Mesodermal cell (in vitro differentiated cells): ENCODE measurements around the gene CNOT6L.

Source experiments
- H3K27ac ChIP-seq: 2 replicates; pipeline ENCODE4 v1.7.0; 2013; ENCODE audit warnings: mild to moderate bottlenecking, low read depth, low read length, moderate library complexity; ENCODE audit not compliant: severe bottlenecking
- H3K36me3 ChIP-seq: 2 replicates; pipeline ENCODE4 v1.7.1; 2013; ENCODE audit warnings: mild to moderate bottlenecking, low read length, moderate library complexity; ENCODE audit not compliant: control insufficient read depth, insufficient read depth
- H3K4me1 ChIP-seq: one replicate; pipeline ENCODE4 v1.7.1; 2013; ENCODE audit warnings: mild to moderate bottlenecking, low read length; ENCODE audit not compliant: insufficient read depth, control insufficient read depth, poor library complexity, severe bottlenecking
- H3K4me3 ChIP-seq: 2 replicates; pipeline ENCODE4 v1.7.0; 2013; ENCODE audit warnings: low read length, control low read depth, mild to moderate bottlenecking; ENCODE audit not compliant: insufficient read depth, poor library complexity, severe bottlenecking; ENCODE audit errors: extremely low read depth
- H3K9me3 ChIP-seq: 2 replicates; pipeline ENCODE4 v1.7.1; 2013; ENCODE audit warnings: mild to moderate bottlenecking, low read length, moderate library complexity; ENCODE audit not compliant: control insufficient read depth
- WGBS, 2 experiments: methylation state at CpG; one replicate each; pipeline ENCODE4 v1.1.5; 2013; ENCODE audit warnings: missing lambda C conversion rate in 2 of 2; ENCODE audit not compliant: insufficient coverage in 2 of 2; 5-methylcytosine and 5-hydroxymethylcytosine counted together

CNOT6L gene

GRCh38 chr4:77820649-77821561 lies 1.7 kb upstream of the CNOT6L start:
- 46 to 80% methylated on average over 3 to 5 of the region's 14 CpGs for WGBS, 2 experiments
- no peaks in the 10 kb centered on the region for H3K9me3 ChIP-seq
- H3K36me3 ChIP-seq, result no peaks in the 10 kb centered on the region
- H3K27ac ChIP-seq, result peak overlapping the region; percentile 72
- peak overlapping the region; percentile 91 for H3K4me3 ChIP-seq
- H3K4me1 ChIP-seq, result peaks cover 4% of the 10 kb centered on the region

GRCh38 chr4:77819843-77820648 lies 878 bp upstream of the CNOT6L start:
- WGBS, 2 experiments, result 0% methylated on average over 35 to 52 of the region's 81 CpGs
- H3K27ac ChIP-seq, result peak overlapping the region; percentile 72

GRCh38 chr4:77819404-77819842 lies 255 bp upstream of the CNOT6L start:
- H3K27ac ChIP-seq, result no peak overlapping the region
- 0% methylated on average over 15 to 36 of the region's 66 CpGs for WGBS, 2 experiments
- peaks cover 4% of the 10 kb centered on the region for H3K4me1 ChIP-seq
- no peaks in the 10 kb centered on the region for H3K9me3 ChIP-seq
- peak overlapping the region; percentile 91 for H3K4me3 ChIP-seq
- H3K36me3 ChIP-seq, result no peaks in the 10 kb centered on the region

More at GRCh38 chr4:77819843-77820648, 878 bp upstream of the CNOT6L start:
- peak overlapping the region; percentile 91 for H3K4me3 ChIP-seq
- no peaks in the 10 kb centered on the region for H3K36me3 ChIP-seq
- no peaks in the 10 kb centered on the region for H3K9me3 ChIP-seq
- peaks cover 4% of the 10 kb centered on the region for H3K4me1 ChIP-seq

GRCh38 chr4:77818073-77818601 lies 1.0 kb downstream of the CNOT6L start:
- H3K36me3 ChIP-seq, result no peaks in the 10 kb centered on the region
- 2 to 4% methylated on average over 8 to 9 of the region's 13 CpGs for WGBS, 2 experiments

GRCh38 chr4:77817304-77818072 lies 1.7 kb downstream of the CNOT6L start:
- no peaks in the 10 kb centered on the region for H3K9me3 ChIP-seq
- no peak overlapping the region for H3K27ac ChIP-seq
- peak overlapping the region; percentile 91 for H3K4me3 ChIP-seq
- H3K36me3 ChIP-seq, result no peaks in the 10 kb centered on the region
- H3K4me1 ChIP-seq, result peaks cover 4% of the 10 kb centered on the region
- 90 to 93% methylated on average over 2 to 3 of the region's 8 CpGs for WGBS, 2 experiments

More at GRCh38 chr4:77818073-77818601, 1.0 kb downstream of the CNOT6L start:
- H3K4me3 ChIP-seq, result peak overlapping the region; percentile 91
- peaks cover 4% of the 10 kb centered on the region for H3K4me1 ChIP-seq
- H3K27ac ChIP-seq, result peak overlapping the region; percentile 75
- no peaks in the 10 kb centered on the region for H3K9me3 ChIP-seq

- H3K9me3 ChIP-seq, result no peaks in the 10 kb centered on the region
- no peaks in the 10 kb centered on the region for H3K36me3 ChIP-seq
- no peak overlapping the region for H3K27ac ChIP-seq
- no CpG with 5 or more reads among the region's 2 CpGs for WGBS, 2 experiments
- peaks cover 4% of the 10 kb centered on the region for H3K4me1 ChIP-seq
- no peak overlapping the region for H3K4me3 ChIP-seq
Observed at GRCh38 chr4:77816546-77816945, 2.6 kb downstream of the CNOT6L start.

- Histone ChIP-seq H3K4me1 (no peaks in the 10 kb centered on the region), H3K36me3 (no peaks in the 10 kb centered on the region), H3K9me3 (no peaks in the 10 kb centered on the region), H3K4me3 (no peak overlapping the region), H3K27ac (no peak overlapping the region)
Observed at GRCh38 chr4:77815636-77816035, 3.5 kb downstream of the CNOT6L start.

- Histone ChIP-seq H3K4me3 (no peak overlapping the region), H3K4me1 (no peaks in the 10 kb centered on the region), H3K27ac (no peak overlapping the region), H3K9me3 (no peaks in the 10 kb centered on the region), H3K36me3 (no peaks in the 10 kb centered on the region)
- WGBS, 2 experiments, result 84 to 95% methylated on average over 5 of the region's 8 CpGs
Observed at GRCh38 chr4:77805840-77806239, 13.3 kb downstream of the CNOT6L start.

- Histone ChIP-seq H3K9me3 (no peaks in the 10 kb centered on the region), H3K4me1 (no peaks in the 10 kb centered on the region), H3K27ac (no peak overlapping the region), H3K36me3 (no peaks in the 10 kb centered on the region), H3K4me3 (no peak overlapping the region)
Observed at GRCh38 chr4:77804471-77804870, 14.7 kb downstream of the CNOT6L start.

GRCh38 chr4:77802402-77802801 lies 16.8 kb downstream of the CNOT6L start:
- H3K36me3 ChIP-seq, result no peaks in the 10 kb centered on the region
- no peaks in the 10 kb centered on the region for H3K4me1 ChIP-seq
- no peak overlapping the region for H3K4me3 ChIP-seq
- H3K9me3 ChIP-seq, result no peaks in the 10 kb centered on the region
- H3K27ac ChIP-seq, result no peak overlapping the region
